GM23248 (cell line): Measurements from ENCODE around the gene IL19.

Experiments
- EZH2 ChIP-seq: fragments of 200-600 bp; sonication (generic); IDR thresholded peaks from 2 replicates; pipeline ENCODE4 v1.6.1; 2018; ENCODE audit warnings: antibody characterized with exemption, mild to moderate bottlenecking; ENCODE audit not compliant: insufficient read depth, poor library complexity, severe bottlenecking
- EZH2phosphoT487 ChIP-seq: fragments of 200-600 bp; sonication (generic); IDR thresholded peaks from 2 replicates; pipeline ENCODE4 v1.6.1; 2018; ENCODE audit warnings: antibody characterized with exemption, moderate library complexity, mild to moderate bottlenecking, low read depth; ENCODE audit not compliant: insufficient read depth

DNA sequence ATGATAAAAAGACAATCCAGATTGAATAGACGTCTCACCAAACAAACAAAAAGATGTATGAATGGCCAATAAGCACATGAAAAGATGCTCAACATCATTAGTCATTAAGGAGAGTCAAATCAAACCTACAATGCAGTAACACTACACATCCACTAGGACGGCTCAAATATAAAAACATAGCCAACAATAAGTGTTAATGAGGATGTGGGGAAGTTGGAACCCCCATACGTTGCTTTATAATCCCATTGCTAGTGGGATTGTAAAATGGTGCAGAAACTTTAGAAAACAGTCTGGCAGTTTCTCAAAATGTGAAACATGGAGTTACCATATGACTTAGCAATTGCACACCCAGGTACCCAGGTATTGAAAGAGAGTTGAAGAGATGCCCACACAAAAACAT lies 112.0 kb downstream of the IL19 start:
- TF ChIP-seq EZH2 (no peak), EZH2phosphoT487 (no peak)
